Suprapubic skin (tissue), 4 donors: Measurements from ENCODE around the gene SHKBP1.

Source experiments
- CTCF ChIP-seq, 2 donors: fragments of 200-600 bp in 1 of 2; fragments of 450-650 bp in 1 of 2; sonication (generic) in 1 of 2; IDR thresholded peaks; one replicate each; pipeline ENCODE4 v1.5.1; 2016 to 2019; ENCODE audit warnings: antibody characterized with exemption in 2 of 2, mild to moderate bottlenecking in 1 of 2, moderate library complexity in 1 of 2
- EP300 ChIP-seq: sonication (generic); formaldehyde crosslinking; IDR thresholded peaks from one replicate; pipeline ENCODE4 v1.6.1; 2017; ENCODE audit warnings: antibody characterized with exemption
- POLR2A ChIP-seq, 2 donors: fragments of 450-650 bp; IDR thresholded peaks; one replicate each; pipeline ENCODE4 v1.6.1; 2017; ENCODE audit warnings: antibody characterized with exemption in 2 of 2, mild to moderate bottlenecking in 2 of 2, moderate library complexity in 2 of 2
- POLR2AphosphoS5 ChIP-seq, 3 donors: sonication (generic); formaldehyde crosslinking; IDR thresholded peaks; one replicate each; pipeline ENCODE4 v1.6.1; 2017; ENCODE audit warnings: antibody characterized with exemption in 3 of 3

GRCh38 chr19:40616178-40616577, 39.5 kb downstream of the SHKBP1 start:
- TF ChIP-seq CTCF (IDR thresholded peaks at IDR 0.05), result no peak
- no peak for TF ChIP-seq POLR2AphosphoS5 (IDR thresholded peaks at IDR 0.05)
- TF ChIP-seq POLR2A (IDR thresholded peaks at IDR 0.05), result no peak
- TF ChIP-seq EP300, result no peak
